ENCODE results near the gene GPR32.
A peak's percentile ranks its signal among the peaks of the same experiment; 100 is the strongest.
"Not testable (repeated sequence)": the region's sequence is repeated elsewhere in the genome, so short reads cannot be mapped to it uniquely, and the experiment has no call there.

The GPR32 gene

DNA sequence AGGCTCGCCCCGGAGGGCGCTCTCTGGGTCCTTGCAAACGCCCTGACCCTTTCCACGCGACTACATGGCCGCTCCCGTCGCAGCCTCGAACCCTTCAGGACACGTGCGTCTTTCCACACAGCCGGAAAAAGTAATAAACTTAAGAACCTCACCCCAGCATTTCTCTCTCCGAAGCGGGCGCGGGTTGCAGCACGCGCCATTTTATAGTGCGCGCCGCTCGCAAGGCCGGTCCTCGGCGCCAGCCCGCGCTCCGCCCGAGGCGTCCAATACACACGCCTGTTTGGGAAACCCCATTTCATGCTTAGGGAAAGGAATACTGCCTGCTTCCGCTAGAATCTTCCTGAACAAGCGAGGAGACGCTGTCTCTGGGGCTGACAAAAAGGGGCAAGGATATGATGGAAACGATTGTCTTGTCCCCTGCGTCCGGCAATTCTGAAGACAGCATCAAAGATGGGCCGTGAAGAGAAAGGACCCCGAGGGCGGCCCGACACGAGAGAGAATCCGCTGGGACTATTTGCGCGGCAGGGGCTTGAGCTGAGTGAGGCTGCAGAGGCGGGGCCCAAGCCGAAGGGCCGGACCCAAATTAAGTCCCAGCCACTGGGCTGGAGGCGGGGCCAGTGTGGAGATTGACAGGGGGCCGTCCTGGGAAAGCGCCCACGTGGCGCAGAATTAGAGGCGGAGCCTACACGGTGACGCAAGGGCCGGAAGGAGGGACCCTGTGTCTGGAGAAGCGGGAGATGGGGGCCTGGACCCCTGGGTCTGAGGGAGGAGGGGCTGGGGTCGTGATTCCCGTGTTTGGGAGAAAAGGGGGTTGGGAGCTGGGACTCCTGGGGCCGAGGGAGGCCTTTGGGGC, 34.4 kb downstream of the GPR32 start:
- DNase-seq = peak; percentile 99

DNA sequence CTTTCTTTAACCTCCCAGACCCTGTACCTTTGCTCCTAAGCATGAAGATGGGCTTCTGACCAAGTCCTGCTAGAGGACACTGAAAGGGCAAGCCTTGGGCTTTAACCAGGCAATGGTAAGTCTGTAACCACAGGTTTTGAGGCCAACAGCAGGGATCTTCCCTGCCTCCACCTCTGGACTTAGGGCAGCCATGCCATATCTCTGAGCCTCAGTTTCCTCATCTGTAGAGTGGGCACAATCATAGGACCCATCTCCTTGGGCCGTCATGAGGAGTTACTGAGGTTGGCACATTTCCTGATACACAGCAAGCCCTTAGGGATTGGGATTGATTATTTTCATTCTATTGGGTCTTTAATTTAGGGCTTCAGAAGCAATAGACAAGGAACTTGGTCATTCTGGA, 38.6 kb downstream of the GPR32 start:
- DNase-seq = no peak

DNA sequence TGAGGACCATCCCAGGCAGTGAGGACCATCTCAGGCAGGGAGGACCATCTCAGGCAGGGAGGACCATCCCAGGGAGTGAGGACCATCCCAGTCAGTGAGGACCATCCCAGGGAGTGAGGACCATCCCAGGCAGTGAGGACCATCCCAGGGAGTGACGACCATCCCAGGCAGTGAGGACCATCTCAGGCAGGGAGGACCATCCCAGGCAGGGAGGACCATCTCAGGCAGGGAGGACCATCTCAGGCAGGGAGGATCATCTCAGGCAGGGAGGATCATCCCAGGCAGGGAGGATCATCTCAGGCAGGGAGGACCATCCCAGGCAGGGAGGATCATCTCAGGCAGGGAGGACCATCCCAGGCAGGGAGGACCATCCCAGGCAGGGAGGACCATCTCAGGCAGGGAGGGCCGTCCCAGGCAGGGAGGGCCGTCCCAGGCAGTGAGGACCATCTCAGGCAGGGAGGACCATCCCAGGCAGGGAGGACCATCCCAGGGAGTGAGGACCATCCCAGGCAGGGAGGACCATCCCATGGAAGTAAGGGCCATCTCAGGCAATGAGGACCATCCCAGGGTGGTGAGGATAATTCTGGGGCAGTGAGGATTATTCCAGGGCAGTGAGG, 41.5 kb downstream of the GPR32 start:
- not testable (repeated sequence) for DNase-seq

DNA sequence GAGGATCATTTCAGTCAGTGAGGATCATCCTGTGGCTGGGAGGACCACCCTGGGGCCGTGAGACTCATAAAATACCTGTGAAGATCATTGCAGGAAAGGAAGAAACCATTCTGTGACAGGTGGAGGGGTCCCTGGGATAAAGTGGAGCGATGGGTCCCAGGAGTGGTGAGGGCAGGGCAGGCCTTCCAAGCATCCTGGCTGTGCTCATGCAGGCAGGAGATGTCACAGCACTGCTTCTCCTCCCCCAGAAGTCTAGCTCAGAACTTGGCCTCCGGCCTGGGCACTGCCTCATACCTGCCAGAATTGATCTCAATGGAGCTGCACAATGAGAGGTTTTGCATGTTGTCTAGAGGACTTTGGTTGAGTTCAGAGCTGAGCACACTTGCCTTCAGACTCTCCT, 42.2 kb downstream of the GPR32 start:
- no peak for DNase-seq

DNA sequence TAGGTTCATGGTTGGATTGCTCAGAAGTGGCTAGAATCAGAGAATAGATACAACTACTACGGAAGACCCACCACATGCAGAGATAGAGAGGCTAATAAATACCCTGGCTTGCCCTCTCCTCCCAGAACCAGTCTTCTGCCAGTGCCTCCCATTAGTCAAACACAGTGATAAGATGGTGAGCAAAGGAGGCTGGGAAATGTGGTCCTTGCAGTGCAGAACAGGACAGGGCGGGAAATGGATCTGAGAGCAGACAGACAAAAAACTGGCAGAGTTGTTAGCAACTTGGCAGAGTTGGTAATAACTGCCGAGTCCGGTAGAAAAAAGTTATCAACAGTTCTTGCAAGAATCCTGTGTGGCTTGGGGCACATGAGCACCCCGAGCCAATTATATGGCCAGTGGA, 44.6 kb downstream of the GPR32 start:
- DNase-seq = no peak

DNA sequence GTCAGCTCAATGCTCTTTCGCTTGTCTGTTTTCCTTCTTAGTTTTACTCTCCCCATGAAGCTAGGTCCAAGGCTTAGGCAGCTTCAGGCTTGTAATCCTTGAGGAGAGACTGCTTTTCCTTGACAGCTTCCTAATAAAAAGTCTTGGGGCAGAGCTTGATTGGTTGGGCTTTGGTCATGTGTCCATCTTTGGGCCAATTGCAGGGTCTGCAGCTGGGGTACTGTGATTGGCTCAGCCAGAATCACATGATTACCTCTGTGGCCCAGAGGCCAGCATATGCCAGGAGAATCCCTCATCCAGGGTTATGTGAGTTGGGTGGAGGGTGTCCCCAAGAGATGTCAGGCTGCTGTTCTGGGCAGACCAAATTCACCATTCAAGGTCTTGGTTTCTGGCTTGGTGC, 45.2 kb downstream of the GPR32 start:
- no peak for DNase-seq

DNA sequence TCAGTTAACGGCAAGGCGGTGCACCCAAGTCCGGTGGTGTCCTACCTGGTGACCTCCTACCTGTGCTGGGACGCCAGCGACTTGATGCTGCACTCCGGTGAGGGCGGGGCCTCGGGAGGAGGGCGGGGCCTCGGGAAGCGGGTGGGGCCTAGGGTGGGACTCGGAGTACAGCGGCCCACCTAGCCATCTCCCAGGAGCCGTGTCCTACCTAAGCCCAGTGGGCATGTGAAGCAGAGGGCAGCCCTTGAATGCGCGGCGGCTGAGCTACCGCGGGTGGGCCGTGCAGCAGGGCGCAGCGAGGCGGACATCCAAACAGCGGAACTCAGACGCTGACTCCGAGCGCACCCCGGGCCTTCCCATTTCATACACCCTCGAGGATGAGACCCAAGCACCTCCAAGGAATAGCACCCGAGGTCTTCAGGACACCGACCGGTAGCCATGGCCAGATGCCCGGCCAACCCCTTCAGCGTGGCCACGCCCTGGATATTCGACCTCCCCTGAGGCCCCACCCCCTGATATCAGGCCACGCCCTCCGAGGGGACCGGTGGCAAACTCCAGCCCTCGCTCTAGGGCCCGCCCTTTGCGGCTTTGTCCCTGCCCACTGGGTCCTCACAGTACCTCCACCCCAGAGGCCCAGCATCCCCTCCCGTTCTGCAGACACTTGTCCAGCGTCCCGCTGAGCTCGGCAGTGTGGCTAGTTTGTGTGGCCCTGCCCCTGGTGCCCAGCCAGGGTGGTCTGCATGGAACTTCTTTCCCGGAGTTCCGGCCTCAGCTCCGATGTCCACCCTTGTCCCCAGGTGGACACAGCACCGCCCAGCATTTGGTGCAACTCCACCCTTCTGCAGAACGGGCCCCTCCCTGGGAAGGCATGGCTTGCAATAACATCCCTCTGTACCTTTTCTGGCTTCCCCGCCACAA, 47.9 kb downstream of the GPR32 start:
- DNase-seq = peak; percentile 49

DNA sequence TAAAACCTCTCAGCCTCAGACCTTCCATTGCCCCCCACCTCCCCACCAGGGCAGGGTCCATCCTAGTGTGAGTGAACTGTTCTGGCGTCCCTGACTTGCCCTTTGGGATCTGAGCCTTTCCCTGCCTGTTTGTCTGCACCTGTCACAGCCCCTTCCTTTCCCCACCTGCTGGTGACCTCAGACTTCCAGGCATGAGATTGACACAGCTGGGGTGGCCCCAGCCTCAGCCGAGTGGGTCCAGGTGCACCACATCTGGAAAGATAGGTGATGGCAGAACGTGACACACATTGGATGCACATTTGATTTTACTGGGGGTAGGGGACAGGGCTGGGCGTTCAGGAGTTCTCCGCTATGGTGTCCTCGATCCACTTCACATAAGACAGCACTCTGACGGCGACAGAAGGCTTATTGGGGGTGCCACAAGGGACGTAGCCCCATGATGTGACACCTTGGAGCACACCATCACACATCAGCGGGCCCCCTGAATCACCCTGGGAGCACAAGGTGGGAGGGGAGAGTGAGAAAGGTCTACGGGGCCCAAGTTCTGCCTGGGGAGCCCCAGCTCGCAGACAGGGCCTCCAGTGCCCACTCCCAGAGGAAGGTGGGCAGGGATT, 48.7 kb downstream of the GPR32 start:
- no peak for DNase-seq

DNA sequence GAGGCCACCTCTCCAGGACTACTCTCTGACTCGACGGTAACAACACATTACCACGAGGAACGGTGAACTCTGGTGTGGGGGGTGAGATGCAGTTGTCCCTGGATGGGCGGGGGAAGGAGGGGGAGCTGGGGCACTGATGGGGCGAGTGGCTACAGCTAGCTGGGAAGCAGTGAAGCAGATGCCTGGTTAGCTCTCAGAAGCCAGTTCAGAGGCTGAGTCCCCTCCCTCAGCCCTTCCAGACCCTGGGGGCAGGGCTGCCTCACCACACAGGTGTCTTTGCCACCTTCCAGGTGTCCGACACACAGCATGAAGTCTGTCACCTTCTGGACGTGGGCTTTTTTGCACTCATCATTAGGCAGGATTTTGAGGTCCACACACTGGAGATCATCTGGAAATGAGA, 49.4 kb downstream of the GPR32 start:
- DNase-seq = no peak

DNA sequence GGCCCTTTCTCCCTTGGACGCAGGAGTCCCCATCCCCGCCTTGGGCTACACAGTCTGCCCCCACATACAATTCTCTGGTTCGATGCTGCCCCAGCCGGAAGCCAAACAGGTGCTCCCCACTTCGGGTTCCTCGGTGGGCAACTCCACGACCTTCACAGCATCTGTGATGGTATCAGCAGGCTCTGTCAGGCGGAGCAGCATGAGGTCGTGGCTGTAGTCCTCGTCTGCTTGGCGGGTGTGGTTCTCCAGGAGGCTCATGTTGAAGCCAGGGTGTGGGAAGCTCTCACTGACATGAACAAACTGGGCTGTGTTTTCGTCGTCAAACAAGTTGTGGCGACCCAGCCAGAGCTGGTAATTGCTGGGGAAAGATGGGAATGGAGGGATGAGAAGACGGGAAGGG, 49.8 kb downstream of the GPR32 start:
- no peak for DNase-seq

DNA sequence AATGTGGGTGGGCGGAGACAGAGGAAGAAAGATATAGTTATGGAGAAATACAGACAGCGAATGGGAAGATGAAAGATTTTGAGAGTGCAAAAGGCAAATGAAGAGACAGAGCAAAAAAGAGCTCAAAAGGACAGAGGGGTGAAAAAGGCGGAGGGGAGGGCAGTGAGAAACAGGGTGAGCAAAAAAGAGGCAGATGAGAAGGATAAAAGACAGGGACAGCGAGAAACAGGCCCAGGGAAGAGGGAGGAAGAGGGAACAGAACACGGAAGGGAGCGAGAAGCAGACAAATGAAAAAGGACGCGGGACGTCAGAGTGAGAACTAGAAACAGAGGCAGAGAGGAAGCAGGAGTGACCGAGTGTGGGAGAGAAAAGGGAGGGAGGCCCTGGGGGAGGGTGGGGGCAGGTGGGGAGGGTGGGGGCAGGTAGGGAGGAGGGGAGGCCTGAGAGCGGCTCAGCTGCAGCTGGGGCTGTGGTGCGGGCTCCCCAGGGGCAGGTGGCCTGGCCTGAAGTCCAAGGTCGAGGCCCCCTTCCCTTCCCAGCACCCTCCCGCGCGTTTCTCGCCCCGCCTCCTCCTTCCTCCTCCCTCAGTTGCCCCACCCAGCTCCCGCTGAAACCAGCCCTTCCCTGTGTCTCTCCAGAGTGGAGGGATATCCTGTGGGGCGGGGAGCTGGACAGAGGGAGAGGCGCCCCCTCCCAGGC, 50.4 kb downstream of the GPR32 start:
- DNase-seq = no peak

DNA sequence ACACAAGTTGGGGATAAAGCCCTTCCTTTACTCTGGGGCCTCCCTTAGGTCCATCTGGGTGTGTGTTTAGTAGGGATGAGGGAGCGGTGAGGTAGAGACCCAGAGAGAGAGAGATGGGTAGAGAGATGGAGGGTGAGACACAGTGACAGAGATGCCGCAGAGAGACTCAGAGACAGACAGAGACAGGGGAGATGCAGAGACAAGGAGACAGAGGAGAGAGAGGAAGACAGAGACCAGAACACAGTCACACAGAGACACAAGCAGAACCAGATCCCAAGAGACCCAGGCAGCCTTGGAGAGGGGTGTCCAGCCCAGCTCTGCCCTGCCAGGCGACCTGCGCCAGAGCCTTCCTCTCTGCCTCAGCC, 51.0 kb downstream of the GPR32 start:
- DNase-seq = no peak

All from stimulated activated CD4-positive, alpha-beta T cell treated with anti-CD3 and anti-CD28 coated beads, Interleukin-4, amount 100 ng/mL, for 1 hour (primary cell).